GM23338 (cell line): Measurements from ENCODE around the gene KLF11.

ENCODE experiments used
- CREB1 ChIP-seq: fragments of 250-450 bp; sonication (Bioruptor Pico); IDR thresholded peaks from 2 replicates; pipeline ENCODE4 v1.5.0; 2020; ENCODE audit warnings: low read depth, mild to moderate bottlenecking, moderate library complexity
- ETS1 ChIP-seq: IDR thresholded peaks from 2 replicates; pipeline ENCODE4 v1.6.1; 2016; ENCODE audit warnings: antibody characterized with exemption
- EZH2 ChIP-seq: fragments of 200-600 bp; sonication (generic); IDR thresholded peaks from one replicate; pipeline ENCODE4 v1.8.0; 2017; ENCODE audit warnings: antibody characterized with exemption, mild to moderate bottlenecking, low read depth; ENCODE audit not compliant: unreplicated experiment
- EZH2phosphoT487 ChIP-seq: fragments of 200-600 bp; sonication (generic); IDR thresholded peaks from one replicate; pipeline ENCODE4 v1.8.1; 2018; ENCODE audit warnings: antibody characterized with exemption; ENCODE audit not compliant: unreplicated experiment
- JUNB ChIP-seq: IDR thresholded peaks from one replicate; pipeline ENCODE4 v1.6.1; 2016; ENCODE audit warnings: antibody characterized with exemption; ENCODE audit not compliant: unreplicated experiment
- NANOG ChIP-seq: IDR thresholded peaks from 2 replicates; pipeline ENCODE4 v1.6.1; 2016; ENCODE audit warnings: antibody characterized with exemption, borderline replicate concordance
- POLR2AphosphoS5 ChIP-seq: IDR thresholded peaks from 2 replicates; pipeline ENCODE4 v1.6.1; 2016; ENCODE audit warnings: antibody characterized with exemption, low read depth
- REST ChIP-seq: IDR thresholded peaks from one replicate; pipeline ENCODE4 v1.6.1; 2018; ENCODE audit warnings: antibody characterized with exemption; ENCODE audit not compliant: unreplicated experiment
- STAT1 ChIP-seq: IDR thresholded peaks from one replicate; pipeline ENCODE4 v1.6.1; 2016; ENCODE audit warnings: antibody characterized with exemption; ENCODE audit not compliant: unreplicated experiment
- ZNF114 ChIP-seq: fragments of 250-450 bp; sonication (Bioruptor Pico); IDR thresholded peaks from 2 replicates; pipeline ENCODE4 v1.5.0; 2020; ENCODE audit warnings: mild to moderate bottlenecking, moderate library complexity
- ZNF331 ChIP-seq: fragments of 250-450 bp; sonication (Bioruptor Pico); IDR thresholded peaks from 2 replicates; pipeline ENCODE4 v1.5.0; 2020; ENCODE audit warnings: low read depth, mild to moderate bottlenecking, moderate library complexity
- TF ChIP-seq, protein P1 (sequence below), 2 experiments: fragments of 200-600 bp in 1 of 2; sonication (generic) in 1 of 2; conservative IDR thresholded peaks; 2 replicates each; pipeline versions ENCODE4 v1.5.1 to v1.6.1; 2016 to 2017; ENCODE audit warnings: antibody characterized with exemption in 2 of 2, low read depth in 2 of 2, mild to moderate bottlenecking in 2 of 2, moderate library complexity in 1 of 2
- TF ChIP-seq, protein P2 (sequence below): fragments of 250-450 bp; sonication (Bioruptor Pico); IDR thresholded peaks from 2 replicates; pipeline ENCODE4 v1.5.0; 2020; ENCODE audit warnings: mild to moderate bottlenecking, moderate library complexity

- no peak for TF ChIP-seq EZH2
- no peak for TF ChIP-seq POLR2AphosphoS5
- TF ChIP-seq, protein P1, sequence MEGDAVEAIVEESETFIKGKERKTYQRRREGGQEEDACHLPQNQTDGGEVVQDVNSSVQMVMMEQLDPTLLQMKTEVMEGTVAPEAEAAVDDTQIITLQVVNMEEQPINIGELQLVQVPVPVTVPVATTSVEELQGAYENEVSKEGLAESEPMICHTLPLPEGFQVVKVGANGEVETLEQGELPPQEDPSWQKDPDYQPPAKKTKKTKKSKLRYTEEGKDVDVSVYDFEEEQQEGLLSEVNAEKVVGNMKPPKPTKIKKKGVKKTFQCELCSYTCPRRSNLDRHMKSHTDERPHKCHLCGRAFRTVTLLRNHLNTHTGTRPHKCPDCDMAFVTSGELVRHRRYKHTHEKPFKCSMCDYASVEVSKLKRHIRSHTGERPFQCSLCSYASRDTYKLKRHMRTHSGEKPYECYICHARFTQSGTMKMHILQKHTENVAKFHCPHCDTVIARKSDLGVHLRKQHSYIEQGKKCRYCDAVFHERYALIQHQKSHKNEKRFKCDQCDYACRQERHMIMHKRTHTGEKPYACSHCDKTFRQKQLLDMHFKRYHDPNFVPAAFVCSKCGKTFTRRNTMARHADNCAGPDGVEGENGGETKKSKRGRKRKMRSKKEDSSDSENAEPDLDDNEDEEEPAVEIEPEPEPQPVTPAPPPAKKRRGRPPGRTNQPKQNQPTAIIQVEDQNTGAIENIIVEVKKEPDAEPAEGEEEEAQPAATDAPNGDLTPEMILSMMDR (conservative IDR thresholded peaks at IDR 0.05; ENCODE audit: low read depth in 2 of 2), result no peak
- TF ChIP-seq EZH2phosphoT487, result no peak
- no peak for TF ChIP-seq STAT1
- no peak for TF ChIP-seq REST
- TF ChIP-seq CREB1 (CRISPR knock-in tag), result no peak
- TF ChIP-seq ETS1, result no peak
- TF ChIP-seq NANOG, result no peak
- TF ChIP-seq ZNF331 (CRISPR knock-in tag), result no peak
- no peak for TF ChIP-seq JUNB
- TF ChIP-seq, protein P2, sequence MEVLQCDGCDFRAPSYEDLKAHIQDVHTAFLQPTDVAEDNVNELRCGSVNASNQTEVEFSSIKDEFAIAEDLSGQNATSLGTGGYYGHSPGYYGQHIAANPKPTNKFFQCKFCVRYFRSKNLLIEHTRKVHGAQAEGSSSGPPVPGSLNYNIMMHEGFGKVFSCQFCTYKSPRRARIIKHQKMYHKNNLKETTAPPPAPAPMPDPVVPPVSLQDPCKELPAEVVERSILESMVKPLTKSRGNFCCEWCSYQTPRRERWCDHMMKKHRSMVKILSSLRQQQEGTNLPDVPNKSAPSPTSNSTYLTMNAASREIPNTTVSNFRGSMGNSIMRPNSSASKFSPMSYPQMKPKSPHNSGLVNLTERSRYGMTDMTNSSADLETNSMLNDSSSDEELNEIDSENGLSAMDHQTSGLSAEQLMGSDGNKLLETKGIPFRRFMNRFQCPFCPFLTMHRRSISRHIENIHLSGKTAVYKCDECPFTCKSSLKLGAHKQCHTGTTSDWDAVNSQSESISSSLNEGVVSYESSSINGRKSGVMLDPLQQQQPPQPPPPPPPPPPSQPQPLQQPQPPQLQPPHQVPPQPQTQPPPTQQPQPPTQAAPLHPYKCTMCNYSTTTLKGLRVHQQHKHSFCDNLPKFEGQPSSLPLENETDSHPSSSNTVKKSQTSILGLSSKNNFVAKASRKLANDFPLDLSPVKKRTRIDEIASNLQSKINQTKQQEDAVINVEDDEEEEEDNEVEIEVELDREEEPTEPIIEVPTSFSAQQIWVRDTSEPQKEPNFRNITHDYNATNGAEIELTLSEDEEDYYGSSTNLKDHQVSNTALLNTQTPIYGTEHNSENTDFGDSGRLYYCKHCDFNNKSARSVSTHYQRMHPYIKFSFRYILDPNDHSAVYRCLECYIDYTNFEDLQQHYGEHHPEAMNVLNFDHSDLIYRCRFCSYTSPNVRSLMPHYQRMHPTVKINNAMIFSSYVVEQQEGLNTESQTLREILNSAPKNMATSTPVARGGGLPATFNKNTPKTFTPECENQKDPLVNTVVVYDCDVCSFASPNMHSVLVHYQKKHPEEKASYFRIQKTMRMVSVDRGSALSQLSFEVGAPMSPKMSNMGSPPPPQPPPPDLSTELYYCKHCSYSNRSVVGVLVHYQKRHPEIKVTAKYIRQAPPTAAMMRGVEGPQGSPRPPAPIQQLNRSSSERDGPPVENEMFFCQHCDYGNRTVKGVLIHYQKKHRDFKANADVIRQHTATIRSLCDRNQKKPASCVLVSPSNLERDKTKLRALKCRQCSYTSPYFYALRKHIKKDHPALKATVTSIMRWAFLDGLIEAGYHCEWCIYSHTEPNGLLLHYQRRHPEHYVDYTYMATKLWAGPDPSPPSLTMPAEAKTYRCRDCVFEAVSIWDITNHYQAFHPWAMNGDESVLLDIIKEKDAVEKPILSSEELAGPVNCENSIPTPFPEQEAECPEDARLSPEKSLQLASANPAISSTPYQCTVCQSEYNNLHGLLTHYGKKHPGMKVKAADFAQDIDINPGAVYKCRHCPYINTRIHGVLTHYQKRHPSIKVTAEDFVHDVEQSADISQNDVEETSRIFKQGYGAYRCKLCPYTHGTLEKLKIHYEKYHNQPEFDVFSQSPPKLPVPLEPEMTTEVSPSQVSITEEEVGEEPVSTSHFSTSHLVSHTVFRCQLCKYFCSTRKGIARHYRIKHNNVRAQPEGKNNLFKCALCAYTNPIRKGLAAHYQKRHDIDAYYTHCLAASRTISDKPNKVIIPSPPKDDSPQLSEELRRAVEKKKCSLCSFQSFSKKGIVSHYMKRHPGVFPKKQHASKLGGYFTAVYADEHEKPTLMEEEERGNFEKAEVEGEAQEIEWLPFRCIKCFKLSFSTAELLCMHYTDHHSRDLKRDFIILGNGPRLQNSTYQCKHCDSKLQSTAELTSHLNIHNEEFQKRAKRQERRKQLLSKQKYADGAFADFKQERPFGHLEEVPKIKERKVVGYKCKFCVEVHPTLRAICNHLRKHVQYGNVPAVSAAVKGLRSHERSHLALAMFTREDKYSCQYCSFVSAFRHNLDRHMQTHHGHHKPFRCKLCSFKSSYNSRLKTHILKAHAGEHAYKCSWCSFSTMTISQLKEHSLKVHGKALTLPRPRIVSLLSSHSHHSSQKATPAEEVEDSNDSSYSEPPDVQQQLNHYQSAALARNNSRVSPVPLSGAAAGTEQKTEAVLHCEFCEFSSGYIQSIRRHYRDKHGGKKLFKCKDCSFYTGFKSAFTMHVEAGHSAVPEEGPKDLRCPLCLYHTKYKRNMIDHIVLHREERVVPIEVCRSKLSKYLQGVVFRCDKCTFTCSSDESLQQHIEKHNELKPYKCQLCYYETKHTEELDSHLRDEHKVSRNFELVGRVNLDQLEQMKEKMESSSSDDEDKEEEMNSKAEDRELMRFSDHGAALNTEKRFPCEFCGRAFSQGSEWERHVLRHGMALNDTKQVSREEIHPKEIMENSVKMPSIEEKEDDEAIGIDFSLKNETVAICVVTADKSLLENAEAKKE (CRISPR knock-in tag), result no peak
- no peak for TF ChIP-seq ZNF114
Observed at GRCh38 chr2:10032746-10033105, 10.6 kb upstream of the KLF11 start.
